ENCODE measurements around the gene PLPP3. TPM values are rescaled to one million over a fixed set of nuclear protein-coding genes. Genes with fewer than 3 reads are reported as not detected.
A peak's percentile ranks its signal among the peaks of the same experiment; 100 is the strongest.

PLPP3 gene
- total RNA-seq, 1 donor from 2014 or later, result 4.6 TPM

DNA sequence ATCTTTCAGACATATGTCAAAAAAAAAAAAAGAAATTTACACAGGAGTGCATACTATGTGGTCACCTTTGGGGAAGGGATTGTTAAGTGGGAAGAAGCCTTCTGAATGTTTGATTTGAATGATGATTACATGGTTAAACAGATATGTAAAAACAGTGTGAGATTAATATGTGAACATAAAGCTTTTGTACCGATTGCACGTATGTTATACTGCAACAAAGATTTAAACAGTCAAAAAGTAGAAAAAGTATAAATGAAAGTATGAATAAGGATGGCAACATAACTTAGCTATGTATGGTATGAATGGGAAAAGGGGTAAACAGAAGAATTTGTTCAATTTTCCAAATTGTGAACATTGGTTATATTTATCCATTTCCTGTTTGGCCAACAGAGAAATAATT lies 10.0 kb upstream of the PLPP3 start:
- Mint-ChIP-seq H3K27ac (no peak overlapping the region), H3K9me3 (no peaks in the 10 kb centered on the region), H3K4me1 (no peaks in the 10 kb centered on the region), H3K27me3 (peaks cover 2% of the 10 kb centered on the region), H3K36me3 (ENCODE audit: low read depth) (no peaks in the 10 kb centered on the region), H3K4me3 (no peak overlapping the region)
- CTCF ChIA-PET, result interaction anchor here (0.6 kb wide), 1 partner anchor 1212 kb away, joined by 3 read pairs; no protein-coding TSS in a partner anchor
- ATAC-seq (ENCODE audit: low read depth), result no peak
- no peak for DNase-seq
- intact Hi-C loops (cut with micrococcal nuclease), result loop anchor here (5.0 kb wide), 1 partner anchor 727 kb away; no protein-coding TSS in a partner anchor
- POLR2A ChIA-PET, result interaction anchor here (0.7 kb wide), 1 partner anchor 54 kb away, joined by 3 read pairs; no protein-coding TSS in a partner anchor
- TF ChIP-seq, protein P1, sequence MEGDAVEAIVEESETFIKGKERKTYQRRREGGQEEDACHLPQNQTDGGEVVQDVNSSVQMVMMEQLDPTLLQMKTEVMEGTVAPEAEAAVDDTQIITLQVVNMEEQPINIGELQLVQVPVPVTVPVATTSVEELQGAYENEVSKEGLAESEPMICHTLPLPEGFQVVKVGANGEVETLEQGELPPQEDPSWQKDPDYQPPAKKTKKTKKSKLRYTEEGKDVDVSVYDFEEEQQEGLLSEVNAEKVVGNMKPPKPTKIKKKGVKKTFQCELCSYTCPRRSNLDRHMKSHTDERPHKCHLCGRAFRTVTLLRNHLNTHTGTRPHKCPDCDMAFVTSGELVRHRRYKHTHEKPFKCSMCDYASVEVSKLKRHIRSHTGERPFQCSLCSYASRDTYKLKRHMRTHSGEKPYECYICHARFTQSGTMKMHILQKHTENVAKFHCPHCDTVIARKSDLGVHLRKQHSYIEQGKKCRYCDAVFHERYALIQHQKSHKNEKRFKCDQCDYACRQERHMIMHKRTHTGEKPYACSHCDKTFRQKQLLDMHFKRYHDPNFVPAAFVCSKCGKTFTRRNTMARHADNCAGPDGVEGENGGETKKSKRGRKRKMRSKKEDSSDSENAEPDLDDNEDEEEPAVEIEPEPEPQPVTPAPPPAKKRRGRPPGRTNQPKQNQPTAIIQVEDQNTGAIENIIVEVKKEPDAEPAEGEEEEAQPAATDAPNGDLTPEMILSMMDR (IDR thresholded peaks at IDR 0.05), result no peak

DNA sequence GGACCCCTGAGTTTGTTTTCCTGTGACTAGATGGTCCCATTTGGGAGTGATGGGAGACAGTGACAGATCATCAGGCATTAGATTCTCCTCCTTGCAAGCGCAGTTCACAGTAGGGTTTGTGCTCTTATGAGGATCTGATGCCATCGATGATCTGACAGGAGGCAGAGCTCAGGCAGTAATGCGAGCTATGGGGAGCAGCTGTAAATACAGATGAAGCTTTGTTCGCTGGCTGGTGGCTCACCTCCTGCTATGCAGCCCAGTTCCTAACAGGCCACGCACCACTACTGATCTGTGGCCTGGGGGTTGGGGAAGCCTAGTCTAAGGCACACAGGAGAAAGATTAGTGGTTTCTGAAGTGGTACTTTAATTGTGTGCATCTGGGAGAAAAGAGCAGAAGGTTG lies 7.1 kb upstream of the PLPP3 start:
- Mint-ChIP-seq H3K27ac (no peak overlapping the region), H3K9me3 (no peaks in the 10 kb centered on the region), H3K4me1 (no peaks in the 10 kb centered on the region), H3K27me3 (peaks cover 2% of the 10 kb centered on the region), H3K4me3 (no peak overlapping the region), H3K36me3 (ENCODE audit: low read depth) (no peaks in the 10 kb centered on the region)
- POLR2A ChIA-PET, result no interaction called here
- TF ChIP-seq, protein P1 (IDR thresholded peaks at IDR 0.05), result no peak
- ATAC-seq (ENCODE audit: low read depth), result no peak
- CTCF ChIA-PET, result interaction anchor here (3.1 to 5.6 kb wide), 6 partner anchors 176 to 1302 kb away, joined by 20 to 90 read pairs (median 58); no protein-coding TSS in a partner anchor
- no peak for DNase-seq
- intact Hi-C loops (cut with micrococcal nuclease), result loop anchor here (5.0 kb wide), 1 partner anchor 724 kb away; no protein-coding TSS in a partner anchor

DNA sequence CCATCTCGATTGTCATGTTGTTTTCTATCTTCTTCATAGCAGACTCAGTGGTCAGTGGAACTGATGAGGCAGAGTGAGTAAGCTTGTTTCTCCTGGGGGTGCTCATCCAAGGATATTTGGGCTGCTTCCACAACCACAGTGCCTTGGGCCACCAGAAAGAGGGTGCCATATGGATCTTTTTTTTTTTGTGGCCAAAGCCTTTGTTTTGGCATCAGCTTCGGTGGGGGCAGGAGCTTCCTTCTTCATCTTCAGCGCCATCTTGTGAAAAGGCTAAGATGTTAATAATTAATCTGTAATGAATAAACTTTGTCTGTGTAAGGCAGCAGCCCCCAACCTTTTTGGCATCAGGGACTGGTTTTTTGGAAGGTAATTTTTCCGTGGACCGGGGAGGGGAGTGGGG lies 6.6 kb upstream of the PLPP3 start:
- H3K4me3 Mint-ChIP-seq, result no peak overlapping the region

DNA sequence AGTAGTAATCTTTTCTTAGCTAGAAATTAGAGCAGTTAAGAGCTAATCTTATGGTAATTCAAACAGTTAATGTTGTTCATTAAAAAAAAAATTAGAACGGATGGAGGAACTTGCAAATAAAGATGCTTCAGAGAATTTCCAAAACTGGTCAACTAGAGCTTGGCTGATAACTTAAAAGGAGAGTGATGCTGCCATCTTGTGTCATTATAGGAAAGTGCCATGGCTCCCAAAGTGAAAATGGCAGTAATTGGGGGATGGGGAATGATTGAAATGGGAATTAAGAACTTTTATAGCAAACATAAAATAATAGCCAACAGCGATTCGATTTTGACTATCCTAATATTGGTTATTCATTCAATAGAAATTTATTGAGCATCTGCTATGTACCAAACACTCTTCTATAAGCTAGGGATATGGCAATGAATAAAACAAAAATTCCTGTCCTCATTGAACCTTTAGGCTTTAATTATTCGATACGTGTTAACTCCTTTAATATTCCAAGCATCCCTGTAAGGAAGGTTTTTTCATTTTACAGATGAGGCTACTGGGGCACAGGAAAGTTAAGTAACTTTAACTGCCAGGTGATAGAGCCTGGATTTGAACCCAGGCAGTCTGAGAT lies 5.7 kb upstream of the PLPP3 start:
- Mint-ChIP-seq H3K27me3 (peaks cover 2% of the 10 kb centered on the region), H3K9me3 (no peaks in the 10 kb centered on the region), H3K4me3 (no peak overlapping the region), H3K4me1 (peaks cover 4% of the 10 kb centered on the region), H3K36me3 (ENCODE audit: low read depth) (no peaks in the 10 kb centered on the region), H3K27ac (no peak overlapping the region)
- DNase-seq (no peak), ATAC-seq (ENCODE audit: low read depth) (peak; percentile 66)
- TF ChIP-seq, protein P1 (IDR thresholded peaks at IDR 0.05), result peak; percentile 96
- ChIA-PET CTCF (interaction anchor here (0.5 to 5.6 kb wide), 38 partner anchors 9 to 1445 kb away, joined by 3 to 90 read pairs (median 4); no protein-coding TSS in a partner anchor), POLR2A (interaction anchor here (0.9 to 1.4 kb wide), 5 partner anchors 1209 to 1299 kb away, joined by 3 to 6 read pairs (median 4); no protein-coding TSS in a partner anchor)
- intact Hi-C loops (cut with micrococcal nuclease), result loop anchor here (1.0 to 5.0 kb wide), 11 partner anchors 124 to 1640 kb away; no protein-coding TSS in a partner anchor

More for the DNA sequence above, 6.6 kb upstream of the PLPP3 start:
- intact Hi-C loops (cut with micrococcal nuclease), result loop anchor here (1.0 to 5.0 kb wide), 11 partner anchors 123 to 1641 kb away; no protein-coding TSS in a partner anchor
- Mint-ChIP-seq H3K36me3 (ENCODE audit: low read depth) (no peaks in the 10 kb centered on the region), H3K27ac (no peak overlapping the region), H3K27me3 (peaks cover 2% of the 10 kb centered on the region), H3K9me3 (no peaks in the 10 kb centered on the region), H3K4me1 (no peaks in the 10 kb centered on the region)
- ATAC-seq (ENCODE audit: low read depth) (no peak), DNase-seq (no peak)
- TF ChIP-seq, protein P1 (IDR thresholded peaks at IDR 0.05), result no peak
- POLR2A ChIA-PET, result no interaction called here
- CTCF ChIA-PET, result interaction anchor here (1.2 to 5.6 kb wide), 12 partner anchors 21 to 1302 kb away, joined by 3 to 90 read pairs (median 22); no protein-coding TSS in a partner anchor

DNA sequence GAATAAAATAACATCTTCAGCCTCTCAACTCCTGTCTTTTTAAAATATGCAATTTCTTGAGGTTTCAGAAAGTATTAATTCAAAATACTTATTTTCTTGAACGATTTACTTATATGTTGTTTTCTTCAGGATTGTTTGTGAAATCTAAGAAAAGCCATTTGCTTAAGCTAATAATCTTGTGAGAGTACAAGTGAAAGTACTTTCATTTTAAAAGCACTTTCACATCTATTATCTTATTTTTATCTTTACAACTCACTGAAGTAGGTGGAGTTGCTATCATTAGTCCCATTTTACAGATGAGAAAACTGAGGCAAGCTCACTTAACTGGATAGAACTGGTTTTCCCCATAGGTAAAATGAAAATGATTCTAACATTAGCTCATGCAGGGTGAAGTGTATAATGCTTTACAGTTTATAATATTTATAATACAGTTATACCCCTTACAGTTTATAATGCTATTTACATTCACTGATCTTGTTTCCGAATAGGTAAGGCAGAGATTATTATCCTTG lies 4.7 kb upstream of the PLPP3 start:
- DNase-seq (no peak), ATAC-seq (ENCODE audit: low read depth) (no peak)
- ChIA-PET CTCF (interaction anchor here (0.6 to 5.6 kb wide), 31 partner anchors 8 to 1639 kb away, joined by 3 to 90 read pairs (median 6); no protein-coding TSS in a partner anchor), POLR2A (interaction anchor here (0.9 to 1.4 kb wide), 5 partner anchors 1208 to 1298 kb away, joined by 3 to 6 read pairs (median 4); no protein-coding TSS in a partner anchor)
- TF ChIP-seq, protein P1 (IDR thresholded peaks at IDR 0.05), result no peak
- peaks cover 11% of the 10 kb centered on the region for H3K4me1 Mint-ChIP-seq
- no peaks in the 10 kb centered on the region for H3K36me3 Mint-ChIP-seq (ENCODE audit: low read depth)
- no peak overlapping the region for H3K4me3 Mint-ChIP-seq
- intact Hi-C loops (cut with micrococcal nuclease), result loop anchor here (2.0 kb wide), 3 partner anchors 125 to 1639 kb away; no protein-coding TSS in a partner anchor
- H3K9me3 Mint-ChIP-seq, result no peaks in the 10 kb centered on the region
- peaks cover 2% of the 10 kb centered on the region for H3K27me3 Mint-ChIP-seq
- H3K27ac Mint-ChIP-seq, result no peak overlapping the region

Data from activated B cell treated with CpG ODN at 0.5 μM for 24 hours (primary cell).